Measurements from ENCODE around the gene CORIN. TPM values are rescaled to one million over a fixed set of nuclear protein-coding genes. Genes with fewer than 3 reads are reported as not detected.
"Not testable (repeated sequence)": the region's sequence is repeated elsewhere in the genome, so short reads cannot be mapped to it uniquely, and the experiment has no call there.

CORIN gene
- total RNA-seq, 2 donors from 2014 or later: 0.32 to 0.48 TPM

GRCh38 chr4:47785153-47785552 is 52.7 kb downstream of the CORIN start:
- intact Hi-C loops (cut with DNase I): no loop called here
- DNase-seq (ENCODE audit: low spot score): no peak

GRCh38 chr4:47784222-47784621 is 53.6 kb downstream of the CORIN start:
- intact Hi-C loops (cut with DNase I): no loop called here
- DNase-seq (ENCODE audit: low spot score): no peak

GRCh38 chr4:47776353-47776752 is 61.5 kb downstream of the CORIN start:
- intact Hi-C loops (cut with DNase I): no loop called here
- no peak for DNase-seq (ENCODE audit: low spot score)

DNA sequence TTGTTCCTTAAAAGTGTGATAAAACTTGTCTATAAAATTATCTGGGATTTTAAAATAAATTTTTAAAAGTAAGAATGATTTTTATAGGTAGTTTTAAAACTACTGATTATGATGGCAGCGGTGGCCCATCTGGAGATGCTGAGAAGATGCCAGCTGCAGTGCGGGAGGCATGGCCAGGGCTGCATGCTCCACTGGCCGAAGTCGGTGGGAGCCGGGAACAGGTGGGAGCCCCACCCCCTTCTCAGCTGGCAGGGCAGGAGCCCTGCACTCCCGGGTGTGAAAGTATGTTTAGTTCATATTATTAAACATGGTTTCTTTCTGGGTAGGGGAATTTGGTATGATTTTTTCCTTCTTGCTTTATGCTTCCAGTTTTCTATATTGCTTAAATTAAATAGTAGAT is 63.8 kb downstream of the CORIN start:
- DNase-seq (ENCODE audit: low spot score): no peak
- intact Hi-C loops (cut with DNase I): no loop called here

DNA sequence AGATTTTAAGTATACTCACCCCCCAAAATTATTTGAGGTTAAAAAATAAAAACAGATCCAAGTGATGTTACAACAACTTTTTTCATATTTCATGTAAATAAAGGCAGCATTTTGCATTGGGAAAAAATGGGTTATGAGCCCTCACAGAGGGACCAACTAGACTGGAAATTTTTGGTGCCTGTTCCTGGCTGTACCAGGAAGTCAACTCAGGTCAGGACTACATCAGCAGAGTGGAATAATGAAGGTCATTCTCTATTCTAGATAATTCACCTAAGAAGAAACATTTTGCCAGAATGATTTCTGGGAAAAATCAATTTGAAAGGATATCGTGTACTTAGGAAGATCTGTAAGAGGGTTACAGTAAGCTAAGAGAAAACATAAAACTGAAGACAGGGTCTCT is 66.8 kb downstream of the CORIN start:
- no peak for DNase-seq (ENCODE audit: low spot score)
- intact Hi-C loops (cut with DNase I): no loop called here

DNA sequence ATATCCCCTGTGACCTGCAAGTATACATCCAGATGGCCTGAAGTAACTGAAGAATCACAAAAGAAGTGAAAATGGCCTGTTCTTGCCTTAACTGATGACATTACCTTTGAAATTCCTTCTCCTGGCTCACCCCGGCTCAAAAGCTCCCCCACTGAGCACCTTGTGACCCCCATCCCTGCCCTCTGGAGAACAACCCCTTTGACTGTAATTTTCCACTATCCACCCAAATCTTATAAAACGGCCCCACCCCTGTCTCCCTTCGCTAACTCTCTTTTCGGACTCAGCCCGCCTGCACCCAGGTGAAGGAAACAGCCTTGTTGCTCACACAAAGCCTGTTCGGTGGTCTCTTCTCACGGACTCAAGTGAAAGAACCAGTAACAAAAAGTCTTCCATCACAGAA is 69.9 kb downstream of the CORIN start:
- intact Hi-C loops (cut with DNase I); DNase-seq (ENCODE audit: low spot score): not testable (repeated sequence)

DNA sequence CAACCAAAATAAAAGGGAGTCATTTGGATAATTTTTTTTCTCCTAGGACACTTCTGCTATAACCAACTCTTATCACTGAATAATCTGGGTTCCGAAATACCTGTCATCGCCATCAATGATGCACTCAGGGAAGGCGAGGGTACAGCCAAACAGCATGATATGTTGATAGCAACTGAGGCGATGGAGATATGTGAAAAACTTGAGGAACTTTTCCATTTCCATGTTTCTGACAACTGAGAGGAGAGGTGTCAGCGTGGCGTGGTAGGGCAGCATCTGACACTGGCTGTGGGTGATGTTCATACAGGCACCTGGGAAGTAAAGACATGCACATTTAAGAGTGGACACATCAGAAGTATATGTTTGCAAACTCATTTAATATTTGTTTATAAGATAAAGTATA is 74.6 kb downstream of the CORIN start:
- intact Hi-C loops (cut with DNase I): no loop called here
- no peak for DNase-seq (ENCODE audit: low spot score)

GRCh38 chr4:47762376-47763266 is 75.2 kb downstream of the CORIN start:
- DNase-seq (ENCODE audit: low spot score): no peak
- intact Hi-C loops (cut with DNase I): no loop called here

- DNase-seq (ENCODE audit: low spot score); intact Hi-C loops (cut with DNase I): not testable (repeated sequence)
Observed at GRCh38 chr4:47753316-47753715, 84.6 kb downstream of the CORIN start.

DNA sequence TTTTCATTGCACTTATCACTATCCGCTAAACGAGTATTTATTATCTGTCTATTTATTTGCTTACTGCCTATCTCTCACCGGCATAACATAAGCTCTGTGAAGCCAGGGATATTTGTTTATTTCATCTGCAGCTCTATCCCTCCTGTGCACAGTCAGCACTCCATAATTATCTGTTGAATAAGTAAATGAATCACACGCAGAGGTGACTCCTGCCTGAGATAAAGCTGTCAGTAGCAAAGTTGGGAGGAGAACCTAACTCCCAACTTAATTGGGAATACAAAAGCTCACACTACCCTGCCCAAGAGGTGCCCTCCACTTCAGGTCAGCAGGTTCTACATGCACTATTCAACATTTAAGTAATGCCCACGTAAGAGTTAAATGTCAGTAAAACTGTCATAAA is 85.7 kb downstream of the CORIN start:
- intact Hi-C loops (cut with DNase I): no loop called here
- no peak for DNase-seq (ENCODE audit: low spot score)

GRCh38 chr4:47750788-47751187 is 87.1 kb downstream of the CORIN start:
- intact Hi-C loops (cut with DNase I): no loop called here
- no peak for DNase-seq (ENCODE audit: low spot score)

DNA sequence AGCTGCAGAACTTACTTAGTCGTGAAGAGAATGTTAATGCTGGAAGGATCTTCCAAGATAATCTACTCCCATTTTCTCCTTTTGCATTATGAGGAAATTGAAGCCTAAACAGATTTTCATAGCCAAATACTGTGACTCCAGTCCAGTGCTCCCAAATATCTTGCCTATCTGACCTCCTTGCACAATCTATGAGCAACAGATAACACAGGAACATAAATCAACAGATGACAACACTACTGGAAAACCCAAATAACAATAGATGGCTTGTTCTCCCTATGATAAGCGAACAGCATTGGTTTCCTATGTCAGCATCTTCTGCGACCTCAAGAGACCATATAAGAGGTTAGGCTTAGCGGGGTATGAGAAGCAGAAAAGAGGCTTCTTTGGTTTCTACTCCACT is 88.0 kb downstream of the CORIN start:
- no peak for DNase-seq (ENCODE audit: low spot score)
- intact Hi-C loops (cut with DNase I): no loop called here

DNA sequence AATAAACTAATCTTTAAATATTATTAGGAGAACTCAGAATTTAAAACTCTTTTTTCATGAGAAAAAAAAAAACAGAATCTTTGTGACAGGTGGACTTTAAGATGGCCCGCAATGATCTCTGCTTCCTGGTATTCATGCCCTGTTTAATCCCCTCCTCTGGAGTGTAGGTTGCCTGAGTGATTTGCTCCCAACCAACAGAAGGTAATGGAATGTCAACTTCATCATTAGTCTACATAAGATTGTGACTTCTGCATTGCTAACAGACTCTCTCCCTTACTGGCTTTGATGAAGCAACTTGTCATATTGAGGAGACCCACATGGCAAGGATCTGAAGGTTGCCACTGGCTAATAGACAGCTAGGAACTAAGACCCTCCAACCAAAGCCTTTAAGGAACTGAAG is 88.8 kb downstream of the CORIN start:
- DNase-seq (ENCODE audit: low spot score): no peak
- intact Hi-C loops (cut with DNase I): no loop called here

DNA sequence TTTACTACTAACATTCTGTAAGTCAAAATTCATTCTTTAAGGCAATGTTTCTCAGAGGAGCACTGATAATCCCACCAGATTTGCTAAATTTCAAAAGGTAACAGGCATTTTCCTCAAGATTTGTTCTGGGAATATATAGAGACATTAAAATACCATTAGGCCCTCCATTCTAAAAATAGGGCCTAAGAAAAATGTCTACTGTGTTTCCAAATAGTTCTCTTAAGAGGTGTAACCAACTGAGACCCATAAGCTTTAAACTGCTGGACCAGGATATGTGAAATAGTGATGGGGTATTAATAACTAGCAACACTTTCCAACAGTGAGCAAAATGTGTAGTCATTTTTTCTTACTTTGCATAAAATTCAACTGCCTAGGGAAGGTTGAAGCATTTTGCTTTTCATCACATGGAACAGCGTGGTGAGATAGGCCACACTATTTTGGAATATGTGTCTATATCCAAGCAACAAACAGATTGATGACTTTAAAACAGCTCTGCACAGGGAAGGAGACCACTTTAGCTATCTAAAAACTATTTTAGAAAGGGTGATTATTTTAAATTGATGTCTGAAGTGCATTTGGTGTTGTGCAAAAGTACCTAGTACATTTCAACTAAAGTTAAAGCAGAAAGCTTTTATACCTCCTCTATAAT is 89.9 kb downstream of the CORIN start:
- DNase-seq (ENCODE audit: low spot score): no peak
- intact Hi-C loops (cut with DNase I): no loop called here

GRCh38 chr4:47747211-47747610 is 90.7 kb downstream of the CORIN start:
- DNase-seq (ENCODE audit: low spot score): no peak
- intact Hi-C loops (cut with DNase I): no loop called here

DNA sequence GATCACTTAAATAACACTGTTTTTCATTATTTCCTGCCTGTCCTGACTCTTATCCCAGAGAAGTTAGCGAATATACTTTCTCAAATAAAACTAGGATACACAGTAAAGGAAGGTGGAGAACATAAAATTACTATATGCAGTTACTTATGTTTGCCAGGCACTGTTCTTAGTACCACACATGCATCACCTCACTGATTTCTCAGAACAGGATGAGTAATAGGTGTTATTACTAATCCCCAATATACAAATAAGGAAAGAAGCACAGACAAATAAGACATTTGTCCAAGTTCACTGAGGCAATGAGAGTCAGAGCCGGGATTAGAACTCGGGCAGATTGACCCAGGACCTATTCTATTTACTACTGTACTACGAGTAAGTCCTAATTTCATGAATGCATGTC is 91.7 kb downstream of the CORIN start:
- intact Hi-C loops (cut with DNase I): no loop called here
- no peak for DNase-seq (ENCODE audit: low spot score)

- DNase-seq (ENCODE audit: low spot score): no peak
- intact Hi-C loops (cut with DNase I): no loop called here
Observed at GRCh38 chr4:47744843-47745382, 93.0 kb downstream of the CORIN start.

DNA sequence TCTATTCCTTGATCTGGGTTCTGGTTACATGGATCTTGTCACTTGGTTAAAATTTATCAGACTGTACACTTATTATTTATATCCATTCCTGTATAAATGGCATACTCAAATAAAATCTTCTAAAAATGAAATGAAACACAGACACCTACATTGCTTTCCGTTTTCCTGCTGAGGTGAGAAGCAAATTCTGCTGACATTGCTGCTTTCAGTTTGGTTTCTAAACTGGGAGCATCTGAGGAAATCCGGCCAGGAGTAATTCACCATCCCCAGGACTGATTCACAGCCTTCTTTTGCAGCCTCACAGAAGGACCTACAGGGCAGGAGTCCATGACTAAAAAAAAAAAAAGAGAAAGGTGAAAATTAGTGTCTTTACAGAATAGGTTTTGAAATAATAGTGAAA is 93.6 kb downstream of the CORIN start:
- no peak for DNase-seq (ENCODE audit: low spot score)
- intact Hi-C loops (cut with DNase I): no loop called here

- intact Hi-C loops (cut with DNase I): no loop called here
- no peak for DNase-seq (ENCODE audit: low spot score)
Observed at GRCh38 chr4:47741200-47741599, 96.7 kb downstream of the CORIN start.

DNA sequence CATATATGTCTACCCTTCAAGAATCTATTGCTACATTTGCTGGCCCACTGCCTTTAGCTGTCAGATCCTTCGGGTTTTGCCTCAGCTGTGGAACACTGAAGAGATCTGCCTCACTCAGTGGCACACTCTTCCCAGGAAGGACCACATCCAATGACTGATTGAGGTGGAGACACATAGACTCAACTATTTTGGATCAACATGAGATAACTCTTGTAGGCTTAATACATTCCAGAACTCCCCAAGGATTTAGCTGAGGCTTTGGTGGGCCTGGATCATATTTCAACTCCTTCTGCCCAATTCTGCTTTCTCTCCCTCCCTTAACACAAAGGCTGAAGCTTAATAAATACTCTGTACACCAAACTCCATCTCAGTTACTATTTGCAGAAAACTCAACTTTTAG is 100.5 kb downstream of the CORIN start:
- intact Hi-C loops (cut with DNase I): no loop called here
- no peak for DNase-seq (ENCODE audit: low spot score)

DNA sequence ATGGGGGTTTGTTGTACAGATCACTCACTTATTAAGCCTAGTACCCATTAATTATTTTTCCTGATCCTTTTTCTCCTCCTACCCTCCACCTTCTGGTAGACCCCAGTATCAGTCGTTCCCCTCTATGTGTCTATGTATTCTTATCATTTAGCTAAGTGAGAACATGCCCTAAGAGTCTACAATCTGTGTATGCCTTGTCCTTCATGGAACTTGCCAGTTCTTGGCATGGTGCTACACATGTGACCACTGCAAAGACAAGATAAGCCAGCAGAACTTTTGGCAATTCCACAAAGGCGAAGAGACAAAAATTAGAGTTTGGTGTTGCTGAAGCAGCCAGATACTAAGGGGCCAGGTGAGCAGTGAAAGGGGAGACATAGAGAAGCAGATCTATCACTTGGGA is 101.3 kb downstream of the CORIN start:
- intact Hi-C loops (cut with DNase I): no loop called here

More for the DNA sequence above, 101.3 kb downstream of the CORIN start:
- DNase-seq (ENCODE audit: low spot score): no peak
